H54 (cell line): ENCODE data around the gene FN3KRP.
A peak's percentile ranks its signal among the peaks of the same experiment; 100 is the strongest.
"Not testable (repeated sequence)": the region's sequence is repeated elsewhere in the genome, so short reads cannot be mapped to it uniquely, and the experiment has no call there.

Experiments used
- DNase-seq: peaks from one replicate; pipeline ENCODE4 v3.0.0; 2011; ENCODE audit warnings: low spot score, mixed read lengths; ENCODE audit not compliant: insufficient read length
- FAIRE-seq: peaks from 3 replicates; lab custom pipeline; 2011; peaks lifted over from hg19 to GRCh38; lab: Jason Lieb, UNC
- POLR2A ChIP-seq: IDR thresholded peaks from 2 replicates; pipeline ENCODE4 v1.6.1; 2011; ENCODE audit warnings: low read depth, mild to moderate bottlenecking, low read length

FN3KRP gene

GRCh38 chr17:82751571-82752370 is 35.3 kb downstream of the FN3KRP start, which contains the start of gene TBCD:
Gene TBCD (plus strand): TSS chr17:82752065. CDS start chr17:82752194, 129 bp downstream.
- FAIRE-seq (no peak), DNase-seq (peak; percentile 87)
- peak; percentile 59 for TF ChIP-seq POLR2A

GRCh38 chr17:82752371-82753200 is 36.1 kb downstream of the FN3KRP start:
- TF ChIP-seq POLR2A = no peak
- FAIRE-seq = no peak
- peak; percentile 70 for DNase-seq

- no peak for TF ChIP-seq POLR2A
- DNase-seq (no peak), FAIRE-seq (no peak)
Observed at GRCh38 chr17:82753201-82753464, 36.6 kb downstream of the FN3KRP start.

- FAIRE-seq (no peak), DNase-seq (no peak)
- no peak for TF ChIP-seq POLR2A
Observed at GRCh38 chr17:82754297-82755208, 38.0 kb downstream of the FN3KRP start.

GRCh38 chr17:82756166-82756565 is 39.7 kb downstream of the FN3KRP start:
- no peak for FAIRE-seq
- TF ChIP-seq POLR2A = no peak
- DNase-seq = no peak

- FAIRE-seq (no peak), DNase-seq (no peak)
- TF ChIP-seq POLR2A = no peak
Observed at GRCh38 chr17:82765371-82765770, 48.9 kb downstream of the FN3KRP start.

GRCh38 chr17:82767041-82767754 is 50.7 kb downstream of the FN3KRP start:
- TF ChIP-seq POLR2A = no peak
- no peak for FAIRE-seq
- DNase-seq = no peak

- DNase-seq (no peak), FAIRE-seq (no peak)
- TF ChIP-seq POLR2A = no peak
Observed at GRCh38 chr17:82769041-82769440, 52.5 kb downstream of the FN3KRP start.

- DNase-seq = peak; percentile 87
- FAIRE-seq = no peak
Observed at GRCh38 chr17:82772026-82772425, 55.5 kb downstream of the FN3KRP start.

GRCh38 chr17:82774456-82774855 is 58.0 kb downstream of the FN3KRP start:
- DNase-seq, FAIRE-seq: not testable (repeated sequence)

More at GRCh38 chr17:82772026-82772425, 55.5 kb downstream of the FN3KRP start:
- no peak for TF ChIP-seq POLR2A

GRCh38 chr17:82775001-82775823 is 58.7 kb downstream of the FN3KRP start:
- no peak for TF ChIP-seq POLR2A
- FAIRE-seq = no peak
- no peak for DNase-seq

- FAIRE-seq = no peak
Observed at GRCh38 chr17:82776454-82776853, 59.9 kb downstream of the FN3KRP start.

More at GRCh38 chr17:82776454-82776853, 59.9 kb downstream of the FN3KRP start:
- TF ChIP-seq POLR2A = no peak
- DNase-seq = no peak
